HEK293 (cell line): ENCODE data around the gene AKNA.

Source experiments
- CTCF ChIA-PET: fragments of 350-600 bp; formaldehyde crosslinking; extraction: SDS; loops from one replicate; lab custom pipeline; 2021; ENCODE audit warnings: antibody characterized with exemption; lab: Yijun Ruan, JAX
- POLR2A ChIA-PET: fragments of 300-600 bp; formaldehyde crosslinking; extraction: SDS; loops from one replicate; lab custom pipeline; 2020; ENCODE audit warnings: antibody characterized with exemption, inconsistent platforms; lab: Yijun Ruan, JAX
- H3K27ac ChIP-seq: fragments of 200-500 bp; sonication (Bioruptor generic); 2 replicates; pipeline ENCODE4 v1.5.1; 2014; ENCODE audit warnings: low read depth, low read length, control low read depth, inconsistent platforms; ENCODE audit errors: extremely low read depth
- H3K36me3 ChIP-seq, 2 experiments: fragments of 200-500 bp in 1 of 2; sonication (Bioruptor generic) in 1 of 2; 1 replicate in 1 of 2; 2 replicates in 1 of 2; pipeline ENCODE4 v1.5.1; 2014 to 2017; ENCODE audit warnings: inconsistent platforms in 2 of 2, low read length in 2 of 2; ENCODE audit not compliant: control insufficient read depth in 2 of 2, insufficient read depth in 1 of 2
- H3K4me1 ChIP-seq: fragments of 200-500 bp; sonication (Bioruptor generic); 2 replicates; pipeline ENCODE4 v1.5.1; 2014; ENCODE audit warnings: mild to moderate bottlenecking, low read length, inconsistent platforms; ENCODE audit not compliant: control insufficient read depth, insufficient read depth
- H3K4me3 ChIP-seq: 2 replicates; pipeline ENCODE4 v1.5.1; 2011; ENCODE audit warnings: low read depth, mild to moderate bottlenecking, control low read depth, low read length, moderate library complexity
- H3K9me3 ChIP-seq: fragments of 200-500 bp; sonication (Bioruptor generic); 2 replicates; pipeline ENCODE4 v1.5.1; 2014; ENCODE audit warnings: low read depth, low read length, inconsistent platforms; ENCODE audit not compliant: control insufficient read depth, insufficient read depth
- BCL11B ChIP-seq: fragments of 450-650 bp; formaldehyde crosslinking; IDR thresholded peaks from 2 replicates; pipeline ENCODE4 v1.5.1; 2016; ENCODE audit warnings: low read depth, missing biosample characterization, missing genetic modification characterization
- REST ChIP-seq: fragments of 450-650 bp; formaldehyde crosslinking; IDR thresholded peaks from 2 replicates; pipeline ENCODE4 v1.5.1; 2016; ENCODE audit warnings: missing biosample characterization, missing genetic modification characterization
- YY2 ChIP-seq: fragments of 450-650 bp; formaldehyde crosslinking; IDR thresholded peaks from 2 replicates; pipeline ENCODE4 v1.5.1; 2016; ENCODE audit warnings: missing biosample characterization, missing genetic modification characterization
- ZNF2 ChIP-seq: fragments of 450-650 bp; formaldehyde crosslinking; IDR thresholded peaks from 2 replicates; pipeline ENCODE4 v1.5.1; 2016; ENCODE audit warnings: missing biosample characterization, missing genetic modification characterization
- ZNF221 ChIP-seq: fragments of 450-650 bp; formaldehyde crosslinking; IDR thresholded peaks from 2 replicates; pipeline ENCODE4 v1.5.1; 2017; ENCODE audit warnings: missing biosample characterization, missing genetic modification characterization, borderline replicate concordance
- ZNF280C ChIP-seq: fragments of 450-650 bp; formaldehyde crosslinking; IDR thresholded peaks from 2 replicates; pipeline ENCODE4 v1.5.1; 2016; ENCODE audit warnings: missing biosample characterization, missing genetic modification characterization
- ZNF324 ChIP-seq: fragments of 450-650 bp; formaldehyde crosslinking; IDR thresholded peaks from 2 replicates; pipeline ENCODE4 v1.5.1; 2016; ENCODE audit warnings: missing biosample characterization, missing genetic modification characterization
- ZNF398 ChIP-seq: fragments of 450-650 bp; formaldehyde crosslinking; IDR thresholded peaks from 2 replicates; pipeline ENCODE4 v1.5.1; 2017; ENCODE audit warnings: missing biosample characterization, missing genetic modification characterization
- ZNF513 ChIP-seq: fragments of 450-650 bp; IDR thresholded peaks from 2 replicates; pipeline ENCODE4 v1.5.1; 2018; ENCODE audit warnings: missing biosample characterization, missing genetic modification characterization
- ZNF518A ChIP-seq: fragments of 450-650 bp; formaldehyde crosslinking; conservative IDR thresholded peaks from 2 replicates; pipeline ENCODE4 v1.5.1; 2016; ENCODE audit warnings: low read depth, missing biosample characterization, missing genetic modification characterization
- ZNF530 ChIP-seq: fragments of 450-650 bp; formaldehyde crosslinking; IDR thresholded peaks from 2 replicates; pipeline ENCODE4 v1.5.1; 2016; ENCODE audit warnings: low read depth, missing biosample characterization, missing genetic modification characterization
- ZNF561 ChIP-seq: fragments of 450-650 bp; IDR thresholded peaks from 2 replicates; pipeline ENCODE4 v1.5.1; 2018; ENCODE audit warnings: missing biosample characterization, missing genetic modification characterization, borderline replicate concordance
- ZNF621 ChIP-seq: fragments of 450-650 bp; formaldehyde crosslinking; IDR thresholded peaks from 2 replicates; pipeline ENCODE4 v1.5.1; 2017; ENCODE audit warnings: missing biosample characterization, missing genetic modification characterization
- ZNF626 ChIP-seq: fragments of 450-650 bp; sonication (Bioruptor Pico); formaldehyde crosslinking; IDR thresholded peaks from 2 replicates; pipeline ENCODE4 v1.5.1; 2018; ENCODE audit warnings: missing biosample characterization, missing genetic modification characterization, inconsistent platforms
- ZNF76 ChIP-seq: fragments of 450-650 bp; formaldehyde crosslinking; IDR thresholded peaks from 2 replicates; pipeline ENCODE4; 2016; ENCODE audit warnings: low read depth, missing biosample characterization, missing genetic modification characterization, borderline replicate concordance
- ZNF785 ChIP-seq: fragments of 450-650 bp; formaldehyde crosslinking; IDR thresholded peaks from 2 replicates; pipeline ENCODE4 v1.5.1; 2016; ENCODE audit warnings: missing biosample characterization, missing genetic modification characterization
- ZXDB ChIP-seq: fragments of 450-650 bp; formaldehyde crosslinking; IDR thresholded peaks from 2 replicates; pipeline ENCODE4 v1.5.1; 2016; ENCODE audit warnings: missing biosample characterization, missing genetic modification characterization

AKNA gene

GRCh38 chr9:114370968-114371320, 16.8 kb downstream of the AKNA start (continued):
- no peak for TF ChIP-seq REST (tag by site-specific recombination)
- no peak for TF ChIP-seq ZNF785 (tag by site-specific recombination)
- TF ChIP-seq ZNF621 (tag by site-specific recombination), result no peak
- no peak for TF ChIP-seq ZNF530 (tag by site-specific recombination)
- no peak for TF ChIP-seq ZNF324 (tag by site-specific recombination)
- TF ChIP-seq ZNF76, result no peak
- no peak for TF ChIP-seq ZXDB (tag by site-specific recombination)
- TF ChIP-seq BCL11B, result no peak
- no peak for TF ChIP-seq ZNF513 (tag by site-specific recombination)

- Histone ChIP-seq H3K9me3 (no peaks in the 10 kb centered on the region), H3K36me3 (no peaks in the 10 kb centered on the region), H3K27ac (no peak overlapping the region), H3K4me1 (no peaks in the 10 kb centered on the region), H3K4me3 (no peak overlapping the region)
- POLR2A ChIA-PET, result no interaction called here
- CTCF ChIA-PET, result interaction anchor here (0.6 to 0.9 kb wide), 2 partner anchors 9 to 12 kb away, joined by 3 read pairs; no protein-coding TSS in a partner anchor
- TF ChIP-seq ZNF561, result no peak
- no peak for TF ChIP-seq ZNF398 (tag by site-specific recombination)
- TF ChIP-seq ZNF518A, result no peak
- TF ChIP-seq ZNF626 (tag by site-specific recombination), result no peak
- TF ChIP-seq ZNF221 (tag by site-specific recombination), result no peak
- no peak for TF ChIP-seq ZNF280C (tag by site-specific recombination)
- TF ChIP-seq YY2 (tag by site-specific recombination), result no peak
- no peak for TF ChIP-seq REST (tag by site-specific recombination)
- no peak for TF ChIP-seq ZNF2
These were observed 17.4 kb downstream of the AKNA start for GRCh38 chr9:114370251-114370967.
